ENCODE data around the gene SCFD2.

The SCFD2 gene

GRCh38 chr4:53067125-53067802 is 298.6 kb downstream of the SCFD2 start:
- Histone ChIP-seq H3K36me3 (ENCODE audit: control insufficient read depth, insufficient read depth, low read length) (no peaks in the 10 kb centered on the region), H3K4me3 (replicated peaks; ENCODE audit: low read depth, low read length) (no peak overlapping the region), H3K27me3 (replicated peaks; ENCODE audit: control insufficient read depth, insufficient read depth, low read length) (no peaks in the 10 kb centered on the region)
- no peak for TF ChIP-seq CTCF (IDR thresholded peaks at IDR 0.05; ENCODE audit: insufficient read depth, low read length, poor library complexity, severe bottlenecking)
- DNase-seq (ENCODE audit: extremely low read depth, insufficient read length): no peak

- Histone ChIP-seq H3K36me3 (ENCODE audit: control insufficient read depth, insufficient read depth, low read length) (no peaks in the 10 kb centered on the region), H3K27me3 (replicated peaks; ENCODE audit: control insufficient read depth, insufficient read depth, low read length) (no peaks in the 10 kb centered on the region), H3K4me3 (replicated peaks; ENCODE audit: low read depth, low read length) (no peak overlapping the region)
- no peak for DNase-seq (ENCODE audit: extremely low read depth, insufficient read length)
- TF ChIP-seq CTCF (IDR thresholded peaks at IDR 0.05; ENCODE audit: insufficient read depth, low read length, poor library complexity, severe bottlenecking): no peak
These were observed 299.7 kb downstream of the SCFD2 start for GRCh38 chr4:53066155-53066554.

GRCh38 chr4:53064609-53065008 is 301.3 kb downstream of the SCFD2 start:
- DNase-seq (ENCODE audit: extremely low read depth, insufficient read length): no peak
- Histone ChIP-seq H3K36me3 (ENCODE audit: control insufficient read depth, insufficient read depth, low read length) (no peaks in the 10 kb centered on the region), H3K4me3 (replicated peaks; ENCODE audit: low read depth, low read length) (no peak overlapping the region), H3K27me3 (replicated peaks; ENCODE audit: control insufficient read depth, insufficient read depth, low read length) (no peaks in the 10 kb centered on the region)
- TF ChIP-seq CTCF (IDR thresholded peaks at IDR 0.05; ENCODE audit: insufficient read depth, low read length, poor library complexity, severe bottlenecking): no peak

- no peak for TF ChIP-seq CTCF (IDR thresholded peaks at IDR 0.05; ENCODE audit: insufficient read depth, low read length, poor library complexity, severe bottlenecking)
- H3K27me3 ChIP-seq (replicated peaks; ENCODE audit: control insufficient read depth, insufficient read depth, low read length): no peaks in the 10 kb centered on the region
These were observed 304.6 kb downstream of the SCFD2 start for GRCh38 chr4:53061091-53061850.

GRCh38 chr4:53060278-53060677 is 305.6 kb downstream of the SCFD2 start:
- no peaks in the 10 kb centered on the region for H3K36me3 ChIP-seq (ENCODE audit: control insufficient read depth, insufficient read depth, low read length)
- no peaks in the 10 kb centered on the region for H3K27me3 ChIP-seq (replicated peaks; ENCODE audit: control insufficient read depth, insufficient read depth, low read length)
- no peak overlapping the region for H3K4me3 ChIP-seq (replicated peaks; ENCODE audit: low read depth, low read length)
- DNase-seq (ENCODE audit: extremely low read depth, insufficient read length): no peak
- no peak for TF ChIP-seq CTCF (IDR thresholded peaks at IDR 0.05; ENCODE audit: insufficient read depth, low read length, poor library complexity, severe bottlenecking)

More at GRCh38 chr4:53061091-53061850, 304.6 kb downstream of the SCFD2 start:
- Histone ChIP-seq H3K4me3 (replicated peaks; ENCODE audit: low read depth, low read length) (no peak overlapping the region), H3K36me3 (ENCODE audit: control insufficient read depth, insufficient read depth, low read length) (no peaks in the 10 kb centered on the region)
- DNase-seq (ENCODE audit: extremely low read depth, insufficient read length): no peak
